ENCODE data around the gene SLC4A3. TPM values are rescaled to one million over a fixed set of nuclear protein-coding genes. Genes with fewer than 3 reads are reported as not detected.

The SLC4A3 gene

GRCh38 chr2:219691571-219691970, 64.1 kb downstream of the SLC4A3 start:
- Histone ChIP-seq H3K4me3 (ENCODE audit: insufficient read depth in 1 of 2, low read depth in 1 of 2, low read length in 2 of 2) (no peak overlapping the region), H2BK15ac (ENCODE audit: low read depth, poor library complexity, severe bottlenecking) (no peak overlapping the region), H3K4ac (ENCODE audit: low read depth in 1 of 2, low read length in 2 of 2) (no peak overlapping the region), H3K79me1 (replicated peaks; ENCODE audit: low read length, poor library complexity, severe bottlenecking) (no peaks in the 10 kb centered on the region), H3K36me3 (ENCODE audit: control insufficient read depth in 1 of 2, insufficient read depth in 2 of 2, low read depth in 1 of 2, low read length in 2 of 2) (no peaks in the 10 kb centered on the region), H3K27ac (ENCODE audit: low read length, poor library complexity, severe bottlenecking) (no peak overlapping the region), H2AK5ac (ENCODE audit: low read length, severe bottlenecking) (no peak overlapping the region), H2AFZ (ENCODE audit: low read depth, low read length) (no peak overlapping the region), H4K91ac (ENCODE audit: low read length) (no peak overlapping the region), H2BK120ac (ENCODE audit: low read depth, low read length) (no peak overlapping the region), H2BK5ac (ENCODE audit: low read depth, low read length, poor library complexity, severe bottlenecking) (no peak overlapping the region), H3K18ac (ENCODE audit: low read depth in 1 of 2, low read length in 2 of 2) (no peak overlapping the region), H3K27me3 (ENCODE audit: control insufficient read depth in 1 of 2, insufficient read depth in 1 of 2, low read length in 2 of 2) (no peaks in the 10 kb centered on the region), H3K4me2 (ENCODE audit: low read length, poor library complexity, severe bottlenecking) (no peak overlapping the region), H3K23ac (ENCODE audit: low read length in 2 of 2) (no peak overlapping the region), H3K4me1 (ENCODE audit: control insufficient read depth, insufficient read depth, low read depth, low read length) (peaks cover 9% of the 10 kb centered on the region), H3K9me3 (ENCODE audit: control insufficient read depth, low read length) (no peaks in the 10 kb centered on the region), H2BK12ac (ENCODE audit: low read length in 2 of 2) (no peak overlapping the region), H3K9ac (ENCODE audit: low read length) (peak overlapping the region; percentile 82), H3K14ac (ENCODE audit: low read length in 2 of 2) (no peak overlapping the region), H4K8ac (ENCODE audit: low read length) (no peak overlapping the region)
- no peak for DNase-seq
- 84% methylated on average over 8 of the region's 10 CpGs for WGBS

Small RNA genes within 50 kb of the gene (small RNA-seq; reads per million reads assigned to genes)
- not detected for gene RN7SKP213 (ENCODE audit: low read depth)
